Gastroesophageal sphincter (tissue), 4 donors: ENCODE data around the gene GOLGA6A. TPM values are rescaled to one million over a fixed set of nuclear protein-coding genes. Genes with fewer than 3 reads are reported as not detected.
"Not testable (repeated sequence)": the region's sequence is repeated elsewhere in the genome, so short reads cannot be mapped to it uniquely, and the experiment has no call there.

Experiments used
- ATAC-seq: fragments of 150-250 bp; one replicate; pipeline ENCODE4 v1.9.1; 2016; ENCODE audit warnings: mild to moderate bottlenecking, moderate library complexity
- H3K27ac ChIP-seq, 4 donors: fragments of 200-600 bp; sonication (generic) in 3 of 4; 1 replicate in 3 of 4; 2 replicates in 1 of 4; pipeline ENCODE4 v1.5.1; 2016 to 2019
- H3K27me3 ChIP-seq: fragments of 200-600 bp; sonication (generic); one replicate; pipeline ENCODE4 v1.5.1; 2019
- H3K36me3 ChIP-seq, 2 donors: fragments of 200-600 bp; sonication (generic); one replicate each; pipeline ENCODE4 v1.5.1; 2019; ENCODE audit warnings: control low read depth in 1 of 2
- H3K4me1 ChIP-seq, 3 donors: fragments of 200-600 bp; sonication (generic); 1 replicate in 2 of 3; 2 replicates in 1 of 3; pipeline ENCODE4 v1.5.1; 2016 to 2019; ENCODE audit warnings: control low read depth in 2 of 3
- H3K4me3 ChIP-seq, 2 donors: fragments of 200-600 bp; sonication (generic); one replicate each; pipeline ENCODE4 v1.5.1; 2019; ENCODE audit warnings: mild to moderate bottlenecking in 1 of 2, moderate library complexity in 1 of 2
- H3K9me3 ChIP-seq, 3 donors: fragments of 200-600 bp; sonication (generic); one replicate each; pipeline ENCODE4 v1.5.1; 2017 to 2019; ENCODE audit warnings: control low read depth in 2 of 3
- CTCF ChIP-seq, 4 experiments: fragments of 200-600 bp in 2 of 4; fragments of 450-650 bp in 2 of 4; sonication (generic) in 1 of 4; IDR thresholded peaks; one replicate each; pipeline ENCODE4 v1.5.1; 2017 to 2019; ENCODE audit warnings: antibody characterized with exemption in 4 of 4, mild to moderate bottlenecking in 2 of 4, moderate library complexity in 2 of 4
- POLR2AphosphoS5 ChIP-seq: sonication (generic); formaldehyde crosslinking; IDR thresholded peaks from one replicate; pipeline ENCODE4 v1.6.1; 2017; ENCODE audit warnings: antibody characterized with exemption
- WGBS, 2 donors: methylation state at CpG; one replicate each; pipeline ENCODE4 v1.1.5; 2018; ENCODE audit warnings: low coverage in 1 of 2; 5-methylcytosine and 5-hydroxymethylcytosine counted together
- total RNA-seq, 4 donors: library from RNA; depleted of rRNA; stranded (reverse); fragments of >200 nt; gene quantifications; one replicate each; pipeline ENCODE4 v1.1.0, GENCODE V29; 2016

Gene GOLGA6A
- total RNA-seq, 4 donors from 2014 or later = 0.15 to 1.3 (median 0.31) TPM; not detected in 1

GRCh38 chr15:74099963-74100733 is 17.8 kb upstream of the GOLGA6A start:
- ATAC-seq = peak; percentile 96
- H3K4me1 ChIP-seq, H3K27me3 ChIP-seq, H3K9me3 ChIP-seq, H3K36me3 ChIP-seq: not testable (repeated sequence)
- H3K4me3 ChIP-seq = peak overlapping the region; percentile 44 to 49
- H3K27ac ChIP-seq = peak overlapping the region in 3 of 4 donors; percentile 69 to 76 (median 76)
- peak; percentile 28 for TF ChIP-seq POLR2AphosphoS5
- TF ChIP-seq CTCF (IDR thresholded peaks at IDR 0.05) = peak in 1 of 4 experiments; percentile 17
- WGBS, 2 donors = 0% methylated on average over 7 of the region's 45 CpGs; no CpG with 5 or more reads in 1 of the 2 donors

- H3K4me1 ChIP-seq, H3K36me3 ChIP-seq, ATAC-seq, H3K4me3 ChIP-seq, H3K27me3 ChIP-seq, H3K27ac ChIP-seq, H3K9me3 ChIP-seq: not testable (repeated sequence)
- WGBS, 2 donors = no CpG with 5 or more reads among the region's 27 CpGs
Measured at GRCh38 chr15:74096753-74097474, 14.6 kb upstream of the GOLGA6A start.

- not testable (repeated sequence) for H3K27ac ChIP-seq, ATAC-seq, H3K9me3 ChIP-seq, H3K36me3 ChIP-seq, H3K4me3 ChIP-seq, H3K4me1 ChIP-seq, H3K27me3 ChIP-seq
- WGBS, 2 donors = no CpG with 5 or more reads among the region's 10 CpGs
Measured at GRCh38 chr15:74095610-74096009, 13.3 kb upstream of the GOLGA6A start.

GRCh38 chr15:74094567-74094966 is 12.2 kb upstream of the GOLGA6A start:
- WGBS, 2 donors = no CpG with 5 or more reads among the region's 2 CpGs
- H3K4me1 ChIP-seq, ATAC-seq, H3K4me3 ChIP-seq, H3K36me3 ChIP-seq, H3K9me3 ChIP-seq, H3K27ac ChIP-seq, H3K27me3 ChIP-seq: not testable (repeated sequence)

GRCh38 chr15:74075781-74076180 is 6.6 kb downstream of the GOLGA6A start:
- not testable (repeated sequence) for H3K27me3 ChIP-seq, H3K27ac ChIP-seq, H3K4me1 ChIP-seq, ATAC-seq, H3K9me3 ChIP-seq, H3K36me3 ChIP-seq, H3K4me3 ChIP-seq
- 31% methylated on average over 2 of the region's 9 CpGs; no CpG with 5 or more reads in 1 of the 2 donors for WGBS, 2 donors

GRCh38 chr15:74072614-74073337 is 9.6 kb downstream of the GOLGA6A start:
- TF ChIP-seq CTCF (IDR thresholded peaks at IDR 0.05) = peak in 1 of 4 experiments; percentile 25
- H3K4me3 ChIP-seq, H3K9me3 ChIP-seq, H3K27me3 ChIP-seq, ATAC-seq, H3K36me3 ChIP-seq, H3K27ac ChIP-seq, H3K4me1 ChIP-seq: not testable (repeated sequence)
- 53% methylated on average over 3 of the region's 16 CpGs; no CpG with 5 or more reads in 1 of the 2 donors for WGBS, 2 donors

- H3K9me3 ChIP-seq, H3K4me3 ChIP-seq, H3K36me3 ChIP-seq, H3K27me3 ChIP-seq, ATAC-seq, H3K27ac ChIP-seq, H3K4me1 ChIP-seq: not testable (repeated sequence)
- no CpG with 5 or more reads among the region's 9 CpGs for WGBS, 2 donors
Measured at GRCh38 chr15:74072132-74072531, 10.2 kb downstream of the GOLGA6A start.

- not testable (repeated sequence) for H3K27ac ChIP-seq, H3K4me3 ChIP-seq, H3K27me3 ChIP-seq, H3K36me3 ChIP-seq, H3K9me3 ChIP-seq, ATAC-seq, H3K4me1 ChIP-seq
- WGBS, 2 donors = no CpG with 5 or more reads among the region's 6 CpGs
Measured at GRCh38 chr15:74071645-74072044, 10.7 kb downstream of the GOLGA6A start.
